Measurements from ENCODE around the gene NEU1.
"Not testable (repeated sequence)": the region's sequence is repeated elsewhere in the genome, so short reads cannot be mapped to it uniquely, and the experiment has no call there.

The NEU1 gene

GRCh38 chr6:31862344-31863235 lies at the start of gene NEU1:
NEU1 (minus strand) TSS chr6:31862821; CDS start chr6:31862776, 45 bp downstream.
- DNase-seq: peak; percentile 100

GRCh38 chr6:31911826-31912585 lies 49.4 kb upstream of the NEU1 start:
- no peak for DNase-seq

GRCh38 chr6:31909298-31909697 lies 46.7 kb upstream of the NEU1 start:
- not testable (repeated sequence) for DNase-seq

GRCh38 chr6:31908791-31909190 lies 46.2 kb upstream of the NEU1 start:
- no peak for DNase-seq

- DNase-seq: not testable (repeated sequence)
Measured at GRCh38 chr6:31908255-31908654, 45.6 kb upstream of the NEU1 start.

- DNase-seq: no peak
Measured at GRCh38 chr6:31907158-31907813, 44.7 kb upstream of the NEU1 start.

GRCh38 chr6:31906727-31907126 lies 44.1 kb upstream of the NEU1 start:
- not testable (repeated sequence) for DNase-seq

- DNase-seq: no peak
Measured at GRCh38 chr6:31906122-31906521, 43.5 kb upstream of the NEU1 start.

GRCh38 chr6:31905041-31905440 lies 42.4 kb upstream of the NEU1 start:
- no peak for DNase-seq

GRCh38 chr6:31903957-31904356 lies 41.3 kb upstream of the NEU1 start:
- DNase-seq: no peak

GRCh38 chr6:31901953-31902643 lies 39.5 kb upstream of the NEU1 start, which contains the start of gene ZBTB12:
ZBTB12 (minus strand) TSS chr6:31902086; CDS start chr6:31901305, 781 bp downstream.
- DNase-seq: peak; percentile 85

GRCh38 chr6:31901415-31901952 lies 38.9 kb upstream of the NEU1 start:
- DNase-seq: peak; percentile 70

GRCh38 chr6:31900917-31901414 lies 38.3 kb upstream of the NEU1 start:
- no peak for DNase-seq

GRCh38 chr6:31899882-31900722 lies 37.5 kb upstream of the NEU1 start:
- DNase-seq: no peak

GRCh38 chr6:31899215-31899614 lies 36.6 kb upstream of the NEU1 start:
- no peak for DNase-seq

- peak; percentile 36 for DNase-seq
Measured at GRCh38 chr6:31898383-31899011, 35.9 kb upstream of the NEU1 start.

- peak; percentile 86 for DNase-seq
Measured at GRCh38 chr6:31897612-31898382, 35.2 kb upstream of the NEU1 start, which contains the start of gene EHMT2. EHMT2 (minus strand) TSS chr6:31897698; CDS start chr6:31897677, 21 bp downstream.

- DNase-seq: no peak
Measured at GRCh38 chr6:31896856-31897611, 34.4 kb upstream of the NEU1 start.

GRCh38 chr6:31896493-31896855 lies 33.9 kb upstream of the NEU1 start:
- DNase-seq: no peak
